Activated T-cell treated with anti-CD3 and anti-CD28 coated beads for 24 hours (primary cell): Measurements from ENCODE around the gene FKRP.
"Not testable (repeated sequence)": the region's sequence is repeated elsewhere in the genome, so short reads cannot be mapped to it uniquely, and the experiment has no call there.

ENCODE experiments used
- DNase-seq: peaks from one replicate; pipeline ENCODE4 v3.0.0-alpha.2; 2020; ENCODE audit warnings: low read depth

The FKRP gene

GRCh38 chr19:46786236-46787039 lies 40.6 kb downstream of the FKRP start:
- peak; percentile 83 for DNase-seq

GRCh38 chr19:46787040-46787330 lies 41.1 kb downstream of the FKRP start:
- DNase-seq, result no peak

GRCh38 chr19:46787331-46788261 lies 41.7 kb downstream of the FKRP start:
- DNase-seq, result no peak

DNA sequence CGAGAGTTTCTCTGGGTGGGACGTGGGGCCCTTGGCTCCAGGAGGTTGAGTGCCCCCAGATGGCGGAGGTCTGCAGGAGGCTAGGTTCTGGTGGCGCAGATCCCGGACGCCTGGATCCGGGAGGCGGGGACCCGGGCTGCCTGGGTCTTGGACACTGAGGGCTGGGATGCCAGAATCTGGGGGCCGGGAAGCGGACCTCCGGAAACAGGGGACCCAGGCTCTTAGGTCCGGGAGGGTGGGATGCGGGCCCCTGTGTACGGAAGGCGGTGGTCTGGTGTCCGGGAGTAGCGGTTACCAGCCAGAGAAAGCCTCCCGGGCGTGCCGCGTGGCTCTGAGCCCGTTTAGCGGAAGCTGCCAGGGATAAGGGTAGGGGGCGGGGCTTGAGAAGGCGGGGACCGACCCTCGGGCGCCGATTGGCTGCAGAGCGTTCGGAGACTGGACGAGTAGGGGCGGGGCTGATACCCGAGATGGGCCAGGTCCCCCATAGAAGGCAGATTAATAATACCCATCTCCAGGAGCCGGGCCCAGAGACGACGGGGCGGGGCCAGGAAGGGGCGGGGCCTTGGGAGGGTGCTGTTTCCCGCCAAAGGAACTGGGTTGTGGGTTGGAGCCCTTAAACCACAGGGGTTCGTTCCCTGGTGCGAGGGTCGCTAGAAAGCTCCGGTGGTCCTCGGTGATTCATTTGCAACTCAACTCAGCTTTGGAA lies 42.6 kb downstream of the FKRP start, which contains the start of gene SLC1A5:
Gene SLC1A5, minus strand, starts transcription at position 333 of the 706 bp plus-strand sequence. CDS start 629 bp downstream, outside the sequence.
- peak; percentile 99 for DNase-seq

GRCh38 chr19:46788968-46789338 lies 43.1 kb downstream of the FKRP start:
- no peak for DNase-seq

- no peak for DNase-seq
Measured at GRCh38 chr19:46789371-46789770, 43.5 kb downstream of the FKRP start.

DNA sequence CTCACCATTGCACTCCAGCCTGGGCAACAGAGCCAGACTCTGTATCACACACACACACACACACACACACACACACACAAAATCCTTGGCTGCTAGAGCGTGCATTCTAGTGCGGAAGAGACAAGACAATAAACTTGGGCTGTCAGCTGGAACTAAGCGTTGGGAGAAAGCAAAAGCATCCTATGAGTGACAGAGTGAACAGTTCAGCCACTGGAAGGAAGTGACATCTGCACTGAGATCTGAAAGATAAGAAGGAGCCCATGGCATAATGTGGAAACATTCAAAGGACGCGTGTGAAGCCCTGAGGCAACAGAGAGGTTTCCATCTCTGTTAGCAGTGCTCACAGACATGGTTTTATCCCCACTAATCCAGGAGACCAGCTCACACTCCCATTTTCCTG lies 46.1 kb downstream of the FKRP start:
- no peak for DNase-seq

GRCh38 chr19:46797881-46798280 lies 52.0 kb downstream of the FKRP start:
- DNase-seq, result no peak

GRCh38 chr19:46798713-46799112 lies 52.9 kb downstream of the FKRP start:
- DNase-seq, result no peak

DNA sequence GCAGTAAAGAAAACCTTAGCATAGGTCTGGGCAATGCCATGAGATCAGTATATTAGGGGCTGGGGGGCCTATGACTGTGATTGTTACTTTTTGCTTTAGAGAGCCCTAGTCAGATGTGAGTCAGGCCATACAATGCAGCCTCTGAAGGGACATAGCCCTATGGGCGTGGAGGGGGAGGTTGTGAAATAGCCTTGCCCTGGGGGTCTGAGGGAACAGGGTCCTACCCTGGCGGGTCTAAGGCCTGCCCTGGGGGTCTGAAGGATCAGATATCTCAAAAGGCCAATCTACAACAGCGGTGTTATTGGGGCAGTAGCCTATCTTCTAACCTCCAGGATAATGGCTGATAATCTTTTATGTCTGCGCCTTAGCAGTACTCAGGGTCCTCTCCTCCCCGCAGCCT lies 56.3 kb downstream of the FKRP start:
- DNase-seq, result no peak

- no peak for DNase-seq
Measured at GRCh38 chr19:46803555-46803954, 57.7 kb downstream of the FKRP start.

GRCh38 chr19:46804432-46804831 lies 58.6 kb downstream of the FKRP start:
- not testable (repeated sequence) for DNase-seq

DNA sequence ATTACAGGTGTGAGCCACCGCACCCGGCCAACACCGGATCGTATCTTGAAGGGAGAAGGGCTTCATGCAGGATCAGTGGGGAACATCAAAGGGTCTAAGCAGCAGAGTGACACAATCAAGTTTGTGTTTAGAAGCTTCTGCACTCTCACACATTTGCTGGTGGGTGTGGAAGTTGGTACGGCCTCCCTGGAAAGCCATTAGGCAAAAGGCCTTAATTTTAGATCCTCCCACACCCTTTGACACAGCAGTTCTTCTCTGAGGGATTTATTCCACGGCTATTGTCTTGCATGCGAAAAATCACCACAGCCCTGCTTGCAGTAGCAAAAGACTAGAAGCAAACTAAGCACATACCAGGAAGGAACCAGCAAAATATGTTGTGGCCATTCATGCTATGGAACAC lies 60.8 kb downstream of the FKRP start:
- no peak for DNase-seq
